ENCODE measurements around the gene PMPCA.

PMPCA gene

GRCh38 chr9:136379891-136380290 lies 30.6 kb upstream of the PMPCA start:
- no peak overlapping the region for H3K27ac ChIP-seq (ENCODE audit: low read depth, low read length, poor library complexity, severe bottlenecking)
- no peaks in the 10 kb centered on the region for H3K79me2 ChIP-seq (ENCODE audit: insufficient read depth, low read length)
- H3K9me3 ChIP-seq (ENCODE audit: low read length) = no peaks in the 10 kb centered on the region
- no peaks in the 10 kb centered on the region for H3K27me3 ChIP-seq (ENCODE audit: insufficient read depth, low read length)
- H3K36me3 ChIP-seq (ENCODE audit: insufficient read depth, low read length) = peaks cover 72% of the 10 kb centered on the region
- no peaks in the 10 kb centered on the region for H3K4me1 ChIP-seq (ENCODE audit: insufficient read depth, low read length, severe bottlenecking)
- no peak overlapping the region for H3K9ac ChIP-seq (ENCODE audit: low read length)
- H3K4me2 ChIP-seq (ENCODE audit: low read length) = no peak overlapping the region
- TF ChIP-seq EZH2 (IDR thresholded peaks at IDR 0.05; ENCODE audit: borderline replicate concordance, low read length) = no peak
- TF ChIP-seq, protein P1, sequence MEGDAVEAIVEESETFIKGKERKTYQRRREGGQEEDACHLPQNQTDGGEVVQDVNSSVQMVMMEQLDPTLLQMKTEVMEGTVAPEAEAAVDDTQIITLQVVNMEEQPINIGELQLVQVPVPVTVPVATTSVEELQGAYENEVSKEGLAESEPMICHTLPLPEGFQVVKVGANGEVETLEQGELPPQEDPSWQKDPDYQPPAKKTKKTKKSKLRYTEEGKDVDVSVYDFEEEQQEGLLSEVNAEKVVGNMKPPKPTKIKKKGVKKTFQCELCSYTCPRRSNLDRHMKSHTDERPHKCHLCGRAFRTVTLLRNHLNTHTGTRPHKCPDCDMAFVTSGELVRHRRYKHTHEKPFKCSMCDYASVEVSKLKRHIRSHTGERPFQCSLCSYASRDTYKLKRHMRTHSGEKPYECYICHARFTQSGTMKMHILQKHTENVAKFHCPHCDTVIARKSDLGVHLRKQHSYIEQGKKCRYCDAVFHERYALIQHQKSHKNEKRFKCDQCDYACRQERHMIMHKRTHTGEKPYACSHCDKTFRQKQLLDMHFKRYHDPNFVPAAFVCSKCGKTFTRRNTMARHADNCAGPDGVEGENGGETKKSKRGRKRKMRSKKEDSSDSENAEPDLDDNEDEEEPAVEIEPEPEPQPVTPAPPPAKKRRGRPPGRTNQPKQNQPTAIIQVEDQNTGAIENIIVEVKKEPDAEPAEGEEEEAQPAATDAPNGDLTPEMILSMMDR (IDR thresholded peaks at IDR 0.05; ENCODE audit: low read length) = no peak
- H2AFZ ChIP-seq (ENCODE audit: low read length) = no peak overlapping the region
- no peak overlapping the region for H3K4me3 ChIP-seq (ENCODE audit: low read depth, low read length, poor library complexity, severe bottlenecking)
- H3K9me2 ChIP-seq (ENCODE audit: low read depth, low read length) = no peaks in the 10 kb centered on the region
- no peaks in the 10 kb centered on the region for H4K20me1 ChIP-seq (ENCODE audit: insufficient read depth, low read length)
- no peaks in the 10 kb centered on the region for H3F3A ChIP-seq (ENCODE audit: insufficient read depth, low read length)

GRCh38 chr9:136380381-136380780 lies 30.1 kb upstream of the PMPCA start:
- Histone ChIP-seq H3K79me2 (ENCODE audit: insufficient read depth, low read length) (no peaks in the 10 kb centered on the region), H2AFZ (ENCODE audit: low read length) (no peak overlapping the region), H3K27me3 (ENCODE audit: insufficient read depth, low read length) (no peaks in the 10 kb centered on the region), H3K4me2 (ENCODE audit: low read length) (no peak overlapping the region), H3K9me2 (ENCODE audit: low read depth, low read length) (no peaks in the 10 kb centered on the region), H3K36me3 (ENCODE audit: insufficient read depth, low read length) (peaks cover 72% of the 10 kb centered on the region), H3K9ac (ENCODE audit: low read length) (no peak overlapping the region), H3K4me3 (ENCODE audit: low read depth, low read length, poor library complexity, severe bottlenecking) (no peak overlapping the region), H3K9me3 (ENCODE audit: low read length) (no peaks in the 10 kb centered on the region), H4K20me1 (ENCODE audit: insufficient read depth, low read length) (no peaks in the 10 kb centered on the region), H3F3A (ENCODE audit: insufficient read depth, low read length) (no peaks in the 10 kb centered on the region), H3K4me1 (ENCODE audit: insufficient read depth, low read length, severe bottlenecking) (no peaks in the 10 kb centered on the region), H3K27ac (ENCODE audit: low read depth, low read length, poor library complexity, severe bottlenecking) (no peak overlapping the region)
- TF ChIP-seq, protein P1 (IDR thresholded peaks at IDR 0.05; ENCODE audit: low read length) = no peak
- no peak for TF ChIP-seq EZH2 (IDR thresholded peaks at IDR 0.05; ENCODE audit: borderline replicate concordance, low read length)

DNA sequence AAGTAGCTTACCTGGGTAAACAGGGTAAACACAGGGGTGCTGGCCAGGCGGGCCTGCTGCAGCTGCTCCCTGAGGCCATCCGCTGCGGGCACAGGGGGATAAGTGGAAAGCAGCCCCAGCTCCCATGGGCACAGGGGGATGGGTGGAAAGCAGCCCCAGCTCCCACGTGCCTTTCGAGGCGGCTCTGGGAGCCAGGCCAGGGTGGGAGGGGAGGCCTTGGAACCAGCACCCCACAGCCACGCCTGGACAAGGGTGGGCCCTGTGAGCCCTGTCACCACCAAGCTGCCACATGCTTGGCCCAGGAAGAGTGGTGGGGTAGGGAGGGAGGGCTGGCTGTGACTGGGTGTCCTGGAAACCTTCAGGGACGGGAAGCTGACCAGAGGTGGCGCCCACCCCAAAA lies 29.1 kb upstream of the PMPCA start:
- Histone ChIP-seq H3K36me3 (ENCODE audit: insufficient read depth, low read length) (peaks cover 71% of the 10 kb centered on the region), H3K9me2 (ENCODE audit: low read depth, low read length) (no peaks in the 10 kb centered on the region), H3K4me2 (ENCODE audit: low read length) (no peak overlapping the region), H3K9ac (ENCODE audit: low read length) (no peak overlapping the region), H3F3A (ENCODE audit: insufficient read depth, low read length) (no peaks in the 10 kb centered on the region), H3K27ac (ENCODE audit: low read depth, low read length, poor library complexity, severe bottlenecking) (no peak overlapping the region), H3K9me3 (ENCODE audit: low read length) (no peaks in the 10 kb centered on the region), H4K20me1 (ENCODE audit: insufficient read depth, low read length) (no peaks in the 10 kb centered on the region), H3K4me1 (ENCODE audit: insufficient read depth, low read length, severe bottlenecking) (no peaks in the 10 kb centered on the region), H3K27me3 (ENCODE audit: insufficient read depth, low read length) (no peaks in the 10 kb centered on the region), H2AFZ (ENCODE audit: low read length) (no peak overlapping the region), H3K79me2 (ENCODE audit: insufficient read depth, low read length) (no peaks in the 10 kb centered on the region), H3K4me3 (ENCODE audit: low read depth, low read length, poor library complexity, severe bottlenecking) (no peak overlapping the region)
- no peak for TF ChIP-seq EZH2 (IDR thresholded peaks at IDR 0.05; ENCODE audit: borderline replicate concordance, low read length)
- TF ChIP-seq, protein P1 (IDR thresholded peaks at IDR 0.05; ENCODE audit: low read length) = no peak

Measured in OCI-LY1 (cell line).